Subcutaneous adipose tissue (tissue), 4 donors: ENCODE measurements around the gene PSKH1. TPM values are rescaled to one million over a fixed set of nuclear protein-coding genes. Genes with fewer than 3 reads are reported as not detected.

Experiments used
- total RNA-seq, 4 donors: library from RNA; depleted of rRNA; stranded (reverse); fragments of >200 nt; gene quantifications; one replicate each; pipeline ENCODE4 v1.1.0, GENCODE V29; 2016
- TF ChIP-seq, protein P1 (sequence below): fragments of 450-650 bp; IDR thresholded peaks from one replicate; pipeline ENCODE4 v1.5.1; 2016; ENCODE audit warnings: low read depth, mild to moderate bottlenecking, control low read depth, antibody characterized with exemption, moderate library complexity

The PSKH1 gene
- total RNA-seq, 4 donors from 2014 or later = 7.0 to 28.4 (median 10.9) TPM

DNA sequence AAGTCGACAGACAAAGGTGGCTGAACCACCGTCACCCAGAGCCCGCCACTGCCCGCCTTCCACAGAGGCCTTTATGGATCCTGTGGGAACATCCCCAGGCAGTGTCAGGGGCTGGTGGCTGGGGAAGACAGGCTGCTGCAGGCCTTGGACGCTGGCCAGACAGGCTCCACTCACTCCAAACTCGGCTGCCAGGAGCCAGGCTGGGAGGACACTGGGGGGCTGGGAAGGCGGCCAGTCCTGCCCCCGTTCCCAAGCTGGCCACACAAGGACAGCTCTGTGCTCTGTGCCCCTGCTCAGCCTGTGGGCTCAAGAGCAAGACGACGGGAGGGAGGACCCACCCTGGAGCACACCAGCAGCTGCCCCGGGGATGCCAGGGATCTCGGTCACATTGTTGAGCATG is 58.4 kb downstream of the PSKH1 start:
- TF ChIP-seq, protein P1, sequence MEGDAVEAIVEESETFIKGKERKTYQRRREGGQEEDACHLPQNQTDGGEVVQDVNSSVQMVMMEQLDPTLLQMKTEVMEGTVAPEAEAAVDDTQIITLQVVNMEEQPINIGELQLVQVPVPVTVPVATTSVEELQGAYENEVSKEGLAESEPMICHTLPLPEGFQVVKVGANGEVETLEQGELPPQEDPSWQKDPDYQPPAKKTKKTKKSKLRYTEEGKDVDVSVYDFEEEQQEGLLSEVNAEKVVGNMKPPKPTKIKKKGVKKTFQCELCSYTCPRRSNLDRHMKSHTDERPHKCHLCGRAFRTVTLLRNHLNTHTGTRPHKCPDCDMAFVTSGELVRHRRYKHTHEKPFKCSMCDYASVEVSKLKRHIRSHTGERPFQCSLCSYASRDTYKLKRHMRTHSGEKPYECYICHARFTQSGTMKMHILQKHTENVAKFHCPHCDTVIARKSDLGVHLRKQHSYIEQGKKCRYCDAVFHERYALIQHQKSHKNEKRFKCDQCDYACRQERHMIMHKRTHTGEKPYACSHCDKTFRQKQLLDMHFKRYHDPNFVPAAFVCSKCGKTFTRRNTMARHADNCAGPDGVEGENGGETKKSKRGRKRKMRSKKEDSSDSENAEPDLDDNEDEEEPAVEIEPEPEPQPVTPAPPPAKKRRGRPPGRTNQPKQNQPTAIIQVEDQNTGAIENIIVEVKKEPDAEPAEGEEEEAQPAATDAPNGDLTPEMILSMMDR = no peak

DNA sequence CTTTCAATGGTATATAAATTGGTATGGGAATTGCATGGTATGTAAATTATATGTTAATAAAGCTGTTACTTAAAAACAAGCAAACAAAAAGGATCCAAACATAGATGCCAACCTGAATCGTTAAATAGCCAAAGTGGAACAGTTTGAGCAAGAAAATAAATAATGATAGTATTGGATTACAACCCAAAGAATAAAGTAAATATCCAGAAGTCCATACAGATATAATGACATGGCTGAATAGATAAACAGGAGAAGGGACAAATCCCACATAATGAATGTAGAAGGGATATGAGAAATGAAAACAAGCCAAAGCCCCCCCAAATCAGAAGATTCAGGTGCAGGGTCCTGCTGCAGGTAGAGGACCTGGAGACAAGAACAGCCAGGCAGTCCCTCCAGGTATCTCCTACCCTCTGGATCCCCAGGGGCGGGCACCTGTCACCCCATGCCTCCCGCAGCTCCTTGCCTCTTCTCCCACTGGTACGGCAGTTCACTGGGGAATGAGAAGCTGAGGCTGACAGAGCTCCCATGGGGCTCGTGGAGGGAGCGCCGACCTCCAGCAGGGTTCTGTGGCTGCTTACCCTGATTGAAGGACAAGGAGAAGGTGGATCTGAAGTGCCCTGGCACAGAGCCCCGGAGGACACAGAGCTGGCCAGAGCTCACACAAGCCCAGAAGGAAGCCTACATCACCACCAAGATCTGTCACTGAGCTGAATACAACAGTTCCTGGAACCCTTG is 60.8 kb downstream of the PSKH1 start:
- TF ChIP-seq, protein P1 = no peak

DNA sequence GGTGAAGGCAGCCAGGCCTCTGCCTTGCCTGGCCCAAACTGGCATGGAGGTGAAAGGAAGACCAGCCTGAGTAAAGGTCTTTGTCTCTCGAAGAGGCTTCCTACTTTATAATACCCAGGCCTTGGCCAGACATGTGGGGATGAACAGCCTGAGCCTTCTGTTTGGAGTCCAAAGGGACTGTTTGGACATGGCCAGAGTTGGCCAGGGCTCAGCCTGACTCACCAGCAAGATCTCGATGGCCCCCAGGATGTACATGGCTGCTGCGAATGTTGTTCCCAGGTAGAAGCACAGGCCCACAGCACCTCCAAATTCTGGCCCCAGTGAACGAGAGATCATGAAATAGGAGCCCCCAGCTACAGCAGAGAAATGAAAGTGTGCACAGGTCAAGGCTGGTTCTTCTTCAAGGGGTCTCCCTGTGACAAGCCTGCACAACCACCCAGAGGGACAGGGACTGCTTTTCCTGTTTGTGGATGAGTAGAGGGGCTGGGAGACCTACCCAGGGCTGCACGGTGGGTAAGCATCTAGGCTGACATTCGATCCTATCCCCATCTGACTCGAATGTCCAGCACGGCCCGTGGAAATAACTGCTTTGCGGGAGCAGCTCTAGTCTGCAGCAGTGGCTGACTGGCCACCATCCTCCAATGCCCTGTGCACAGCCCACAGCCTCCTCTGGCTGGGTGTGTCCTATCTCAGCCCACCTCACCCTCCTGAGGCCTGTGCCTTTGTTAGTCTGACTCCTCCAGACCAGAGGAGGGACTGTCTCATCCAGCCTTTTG is 61.6 kb downstream of the PSKH1 start:
- TF ChIP-seq, protein P1 = no peak

DNA sequence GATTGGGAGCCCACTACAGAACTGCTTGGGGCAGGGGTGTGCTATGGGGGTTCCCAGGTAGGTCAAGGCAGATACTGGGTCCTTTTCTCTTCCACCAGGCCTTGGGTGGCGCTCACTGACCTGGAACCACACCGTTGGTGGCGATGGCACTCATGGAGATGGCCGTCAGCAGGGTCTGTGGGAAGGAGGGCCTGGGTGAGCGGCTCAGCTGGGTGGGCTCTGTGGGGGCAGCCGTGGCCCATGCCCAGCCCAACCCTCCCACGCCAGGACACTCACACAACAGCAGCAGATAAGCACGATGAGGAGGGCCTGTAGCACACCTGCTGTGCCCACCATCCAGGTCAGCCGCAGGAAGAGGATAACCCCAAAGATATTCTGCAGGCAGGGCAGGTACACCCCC is 64.6 kb downstream of the PSKH1 start:
- TF ChIP-seq, protein P1 = no peak

DNA sequence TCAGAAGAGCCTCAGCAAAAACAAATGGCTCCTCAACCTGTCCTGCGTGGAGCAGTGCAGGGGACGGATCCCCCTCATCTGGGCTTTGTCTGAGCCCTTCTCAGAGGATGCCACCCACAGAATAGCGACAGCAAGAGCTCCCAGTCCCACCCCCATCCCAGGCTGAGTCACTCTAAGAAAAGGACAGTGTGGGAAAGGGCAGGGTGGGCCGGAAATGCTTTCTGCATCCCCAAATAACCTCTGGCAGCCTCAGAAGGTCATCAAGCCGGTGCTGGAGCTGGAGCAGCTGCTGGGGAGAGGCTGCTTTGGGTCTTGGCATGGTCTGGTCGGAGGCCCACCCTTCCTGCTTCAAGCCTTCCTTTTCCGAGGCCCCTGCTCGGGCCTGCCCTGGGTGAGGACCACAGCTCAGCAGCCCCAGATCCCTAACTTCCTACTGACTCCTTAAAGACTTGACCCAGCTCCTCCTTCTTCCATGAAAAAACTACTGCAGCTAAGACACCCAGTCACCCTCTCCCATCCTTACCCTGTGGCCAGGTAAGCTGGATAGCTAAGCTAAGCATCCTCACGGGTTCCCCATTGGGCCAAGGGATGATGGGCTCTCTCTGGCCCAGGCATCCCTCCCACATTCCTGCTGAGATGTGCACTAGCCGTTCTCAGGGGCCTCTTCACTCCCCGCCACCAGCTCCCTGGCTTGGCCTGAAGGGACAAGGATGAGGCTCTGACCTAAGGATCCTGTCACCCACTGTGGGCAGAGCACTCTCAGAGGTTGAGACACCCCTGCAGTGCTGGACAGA is 66.7 kb downstream of the PSKH1 start:
- TF ChIP-seq, protein P1 = no peak

DNA sequence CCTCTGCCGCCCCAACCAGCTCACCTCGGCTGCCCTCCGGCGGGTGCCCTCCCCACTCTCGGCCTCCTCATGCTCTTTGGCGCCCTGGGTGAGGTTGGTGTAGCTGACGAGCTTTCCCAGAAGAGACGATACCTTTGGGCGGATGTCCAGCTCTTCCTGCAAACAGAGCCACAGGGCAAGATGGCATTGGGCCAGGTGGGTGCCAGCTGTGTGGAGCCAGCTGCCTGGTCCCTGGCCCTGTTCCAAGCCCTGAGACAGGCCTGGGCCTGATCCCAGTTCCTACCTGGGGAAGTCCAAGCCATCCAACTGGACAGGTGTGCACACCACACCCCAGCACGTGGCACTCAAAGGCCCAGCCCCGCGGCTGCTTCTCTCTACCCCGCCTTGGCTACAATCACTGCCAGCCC is 68.5 kb downstream of the PSKH1 start:
- TF ChIP-seq, protein P1 = no peak

DNA sequence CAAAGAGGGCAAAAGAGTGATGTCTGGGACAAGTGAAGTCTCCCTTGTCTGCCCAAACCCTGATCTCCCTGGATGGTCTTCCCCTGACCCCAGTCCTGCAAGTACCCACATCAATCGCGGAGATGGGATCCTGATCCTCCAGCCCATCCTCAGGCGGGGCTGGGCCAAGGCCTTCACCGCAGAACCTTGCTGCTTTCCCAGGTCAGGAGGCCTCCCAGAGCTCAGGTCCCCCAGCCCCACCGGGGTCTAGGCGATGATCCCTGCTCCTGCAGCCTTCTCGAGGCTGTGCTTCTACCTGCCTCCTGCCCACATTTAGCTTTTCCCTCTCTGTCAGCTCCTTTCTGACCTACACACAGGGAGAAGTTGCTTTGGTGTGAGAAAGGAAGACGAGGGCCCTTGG is 69.1 kb downstream of the PSKH1 start:
- TF ChIP-seq, protein P1 = no peak
